ENCODE results near the gene MAS1L.

MAS1L gene

GRCh38 chr6:29509711-29510110 lies 22.0 kb upstream of the MAS1L start:
- H4K20me1 ChIP-seq (ENCODE audit: low read depth, low read length) = no peaks in the 10 kb centered on the region
- TF ChIP-seq EZH2phosphoT487 (conservative IDR thresholded peaks at IDR 0.05; ENCODE audit: low read length) (no peak), CTCF (IDR thresholded peaks at IDR 0.05; ENCODE audit: insufficient read depth, low read length, poor library complexity, severe bottlenecking) (no peak)
- H2AFZ ChIP-seq (ENCODE audit: low read depth, low read length, severe bottlenecking) = no peak overlapping the region
- no peaks in the 10 kb centered on the region for H3K9me3 ChIP-seq (ENCODE audit: insufficient read depth, low read length)
- H3F3A ChIP-seq (ENCODE audit: insufficient read depth) = no peaks in the 10 kb centered on the region
- no peak overlapping the region for H3K4me3 ChIP-seq (ENCODE audit: insufficient read depth, low read length, poor library complexity, severe bottlenecking)
- H3K9me2 ChIP-seq (replicated peaks; ENCODE audit: insufficient read depth, low read length) = no peaks in the 10 kb centered on the region
- no peak overlapping the region for H3K27ac ChIP-seq (ENCODE audit: low read depth, low read length)
- no peaks in the 10 kb centered on the region for H3K36me3 ChIP-seq (ENCODE audit: low read length)
- H3K4me2 ChIP-seq (ENCODE audit: low read depth, low read length, poor library complexity, severe bottlenecking) = no peak overlapping the region
- no peaks in the 10 kb centered on the region for H3K27me3 ChIP-seq (ENCODE audit: low read length)
- H3K9ac ChIP-seq (ENCODE audit: low read length) = no peak overlapping the region
- no peaks in the 10 kb centered on the region for H3K79me2 ChIP-seq (ENCODE audit: insufficient read depth, low read length)

GRCh38 chr6:29509239-29509638 lies 21.5 kb upstream of the MAS1L start:
- H3K4me3 ChIP-seq (ENCODE audit: insufficient read depth, low read length, poor library complexity, severe bottlenecking) = no peak overlapping the region
- H3K79me2 ChIP-seq (ENCODE audit: insufficient read depth, low read length) = no peaks in the 10 kb centered on the region
- H3K9me2 ChIP-seq (replicated peaks; ENCODE audit: insufficient read depth, low read length) = no peaks in the 10 kb centered on the region
- no peaks in the 10 kb centered on the region for H4K20me1 ChIP-seq (ENCODE audit: low read depth, low read length)
- H3K9ac ChIP-seq (ENCODE audit: low read length) = no peak overlapping the region
- H3K27me3 ChIP-seq (ENCODE audit: low read length) = no peaks in the 10 kb centered on the region
- H3K27ac ChIP-seq (ENCODE audit: low read depth, low read length) = no peak overlapping the region
- H3K4me2 ChIP-seq (ENCODE audit: low read depth, low read length, poor library complexity, severe bottlenecking) = no peak overlapping the region
- no peaks in the 10 kb centered on the region for H3K9me3 ChIP-seq (ENCODE audit: insufficient read depth, low read length)
- H3K36me3 ChIP-seq (ENCODE audit: low read length) = no peaks in the 10 kb centered on the region
- TF ChIP-seq CTCF (IDR thresholded peaks at IDR 0.05; ENCODE audit: insufficient read depth, low read length, poor library complexity, severe bottlenecking) = no peak
- no peak for TF ChIP-seq EZH2phosphoT487 (conservative IDR thresholded peaks at IDR 0.05; ENCODE audit: low read length)
- no peak overlapping the region for H2AFZ ChIP-seq (ENCODE audit: low read depth, low read length, severe bottlenecking)
- H3F3A ChIP-seq (ENCODE audit: insufficient read depth) = no peaks in the 10 kb centered on the region

- Histone ChIP-seq H3K4me2 (ENCODE audit: low read depth, low read length, poor library complexity, severe bottlenecking) (no peak overlapping the region), H3K9ac (ENCODE audit: low read length) (no peak overlapping the region)
These were observed 19.6 kb upstream of the MAS1L start for GRCh38 chr6:29507319-29507718.

More at GRCh38 chr6:29507319-29507718, 19.6 kb upstream of the MAS1L start:
- H3K9me3 ChIP-seq (ENCODE audit: insufficient read depth, low read length) = no peaks in the 10 kb centered on the region
- no peaks in the 10 kb centered on the region for H4K20me1 ChIP-seq (ENCODE audit: low read depth, low read length)
- no peak overlapping the region for H2AFZ ChIP-seq (ENCODE audit: low read depth, low read length, severe bottlenecking)
- H3K9me2 ChIP-seq (replicated peaks; ENCODE audit: insufficient read depth, low read length) = no peaks in the 10 kb centered on the region
- H3K4me3 ChIP-seq (ENCODE audit: insufficient read depth, low read length, poor library complexity, severe bottlenecking) = no peak overlapping the region
- H3K27me3 ChIP-seq (ENCODE audit: low read length) = no peaks in the 10 kb centered on the region
- no peaks in the 10 kb centered on the region for H3K79me2 ChIP-seq (ENCODE audit: insufficient read depth, low read length)
- no peaks in the 10 kb centered on the region for H3K36me3 ChIP-seq (ENCODE audit: low read length)
- H3K27ac ChIP-seq (ENCODE audit: low read depth, low read length) = no peak overlapping the region
- TF ChIP-seq CTCF (IDR thresholded peaks at IDR 0.05; ENCODE audit: insufficient read depth, low read length, poor library complexity, severe bottlenecking) (no peak), EZH2phosphoT487 (conservative IDR thresholded peaks at IDR 0.05; ENCODE audit: low read length) (no peak)
- no peaks in the 10 kb centered on the region for H3F3A ChIP-seq (ENCODE audit: insufficient read depth)
